Measurements from ENCODE around the gene ESYT1. TPM values are rescaled to one million over a fixed set of nuclear protein-coding genes. Genes with fewer than 3 reads are reported as not detected.

The ESYT1 gene
- polyA plus RNA-seq, 1 donor from 2014 or later: 19.6 TPM

DNA sequence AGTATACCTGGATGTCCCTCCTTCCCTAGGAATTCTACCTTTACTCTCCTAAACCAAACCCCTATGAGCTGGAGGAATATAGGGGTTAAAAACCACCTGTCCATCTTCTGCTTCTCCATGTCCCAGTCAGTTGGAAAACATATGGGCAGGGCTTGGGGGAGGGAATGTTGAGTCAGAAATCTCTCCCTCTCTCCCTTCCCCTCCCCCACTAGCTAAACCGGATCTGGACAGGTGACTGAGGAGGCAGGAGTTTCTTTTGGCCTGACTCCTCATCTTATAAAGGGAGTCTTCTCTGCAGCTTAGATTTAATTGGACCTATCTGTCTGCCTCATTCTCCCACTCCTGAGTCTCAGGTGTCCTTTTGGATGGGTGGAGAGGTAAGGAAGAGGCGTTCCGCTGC lies 42.0 kb upstream of the ESYT1 start:
- Histone ChIP-seq H3K9ac (ENCODE audit: low read length) (no peak overlapping the region), H3F3A (ENCODE audit: insufficient read depth, low read length, poor library complexity, severe bottlenecking) (no peaks in the 10 kb centered on the region), H3K4me2 (ENCODE audit: low read length) (no peak overlapping the region), H3K27me3 (ENCODE audit: insufficient read depth, low read depth, low read length) (peaks cover 14% of the 10 kb centered on the region), H3K36me3 (ENCODE audit: insufficient read depth, low read length) (no peaks in the 10 kb centered on the region), H3K9me2 (ENCODE audit: insufficient read depth, low read length) (no peaks in the 10 kb centered on the region), H3K27ac (ENCODE audit: low read length) (no peak overlapping the region), H3K79me2 (replicated peaks; ENCODE audit: insufficient read depth, low read length) (no peaks in the 10 kb centered on the region), H2AFZ (ENCODE audit: low read depth, low read length) (no peak overlapping the region), H3K4me3 (ENCODE audit: low read length) (no peak overlapping the region), H4K20me1 (ENCODE audit: insufficient read depth) (no peaks in the 10 kb centered on the region), H3K9me3 (ENCODE audit: low read length) (no peaks in the 10 kb centered on the region)
- no peak for TF ChIP-seq POLR2AphosphoS5 (IDR thresholded peaks at IDR 0.05)
- no peak for TF ChIP-seq EP300 (conservative IDR thresholded peaks at IDR 0.05; ENCODE audit: poor library complexity, severe bottlenecking)
- no peak for TF ChIP-seq EZH2 (IDR thresholded peaks at IDR 0.05; ENCODE audit: borderline replicate concordance, insufficient read depth, low read length, poor library complexity, severe bottlenecking)
- TF ChIP-seq TAF1 (IDR thresholded peaks at IDR 0.05; ENCODE audit: low read depth): no peak
- no peak for TF ChIP-seq SMC3 (conservative IDR thresholded peaks at IDR 0.05; ENCODE audit: poor library complexity)
- no peak for TF ChIP-seq MXI1 (conservative IDR thresholded peaks at IDR 0.05; ENCODE audit: poor library complexity, severe bottlenecking)
- TF ChIP-seq, protein P1, sequence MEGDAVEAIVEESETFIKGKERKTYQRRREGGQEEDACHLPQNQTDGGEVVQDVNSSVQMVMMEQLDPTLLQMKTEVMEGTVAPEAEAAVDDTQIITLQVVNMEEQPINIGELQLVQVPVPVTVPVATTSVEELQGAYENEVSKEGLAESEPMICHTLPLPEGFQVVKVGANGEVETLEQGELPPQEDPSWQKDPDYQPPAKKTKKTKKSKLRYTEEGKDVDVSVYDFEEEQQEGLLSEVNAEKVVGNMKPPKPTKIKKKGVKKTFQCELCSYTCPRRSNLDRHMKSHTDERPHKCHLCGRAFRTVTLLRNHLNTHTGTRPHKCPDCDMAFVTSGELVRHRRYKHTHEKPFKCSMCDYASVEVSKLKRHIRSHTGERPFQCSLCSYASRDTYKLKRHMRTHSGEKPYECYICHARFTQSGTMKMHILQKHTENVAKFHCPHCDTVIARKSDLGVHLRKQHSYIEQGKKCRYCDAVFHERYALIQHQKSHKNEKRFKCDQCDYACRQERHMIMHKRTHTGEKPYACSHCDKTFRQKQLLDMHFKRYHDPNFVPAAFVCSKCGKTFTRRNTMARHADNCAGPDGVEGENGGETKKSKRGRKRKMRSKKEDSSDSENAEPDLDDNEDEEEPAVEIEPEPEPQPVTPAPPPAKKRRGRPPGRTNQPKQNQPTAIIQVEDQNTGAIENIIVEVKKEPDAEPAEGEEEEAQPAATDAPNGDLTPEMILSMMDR (IDR thresholded peaks at IDR 0.05; ENCODE audit: poor library complexity, severe bottlenecking): no peak
- TF ChIP-seq, protein P2, sequence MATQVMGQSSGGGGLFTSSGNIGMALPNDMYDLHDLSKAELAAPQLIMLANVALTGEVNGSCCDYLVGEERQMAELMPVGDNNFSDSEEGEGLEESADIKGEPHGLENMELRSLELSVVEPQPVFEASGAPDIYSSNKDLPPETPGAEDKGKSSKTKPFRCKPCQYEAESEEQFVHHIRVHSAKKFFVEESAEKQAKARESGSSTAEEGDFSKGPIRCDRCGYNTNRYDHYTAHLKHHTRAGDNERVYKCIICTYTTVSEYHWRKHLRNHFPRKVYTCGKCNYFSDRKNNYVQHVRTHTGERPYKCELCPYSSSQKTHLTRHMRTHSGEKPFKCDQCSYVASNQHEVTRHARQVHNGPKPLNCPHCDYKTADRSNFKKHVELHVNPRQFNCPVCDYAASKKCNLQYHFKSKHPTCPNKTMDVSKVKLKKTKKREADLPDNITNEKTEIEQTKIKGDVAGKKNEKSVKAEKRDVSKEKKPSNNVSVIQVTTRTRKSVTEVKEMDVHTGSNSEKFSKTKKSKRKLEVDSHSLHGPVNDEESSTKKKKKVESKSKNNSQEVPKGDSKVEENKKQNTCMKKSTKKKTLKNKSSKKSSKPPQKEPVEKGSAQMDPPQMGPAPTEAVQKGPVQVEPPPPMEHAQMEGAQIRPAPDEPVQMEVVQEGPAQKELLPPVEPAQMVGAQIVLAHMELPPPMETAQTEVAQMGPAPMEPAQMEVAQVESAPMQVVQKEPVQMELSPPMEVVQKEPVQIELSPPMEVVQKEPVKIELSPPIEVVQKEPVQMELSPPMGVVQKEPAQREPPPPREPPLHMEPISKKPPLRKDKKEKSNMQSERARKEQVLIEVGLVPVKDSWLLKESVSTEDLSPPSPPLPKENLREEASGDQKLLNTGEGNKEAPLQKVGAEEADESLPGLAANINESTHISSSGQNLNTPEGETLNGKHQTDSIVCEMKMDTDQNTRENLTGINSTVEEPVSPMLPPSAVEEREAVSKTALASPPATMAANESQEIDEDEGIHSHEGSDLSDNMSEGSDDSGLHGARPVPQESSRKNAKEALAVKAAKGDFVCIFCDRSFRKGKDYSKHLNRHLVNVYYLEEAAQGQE (IDR thresholded peaks at IDR 0.05; ENCODE audit: borderline replicate concordance): no peak

DNA sequence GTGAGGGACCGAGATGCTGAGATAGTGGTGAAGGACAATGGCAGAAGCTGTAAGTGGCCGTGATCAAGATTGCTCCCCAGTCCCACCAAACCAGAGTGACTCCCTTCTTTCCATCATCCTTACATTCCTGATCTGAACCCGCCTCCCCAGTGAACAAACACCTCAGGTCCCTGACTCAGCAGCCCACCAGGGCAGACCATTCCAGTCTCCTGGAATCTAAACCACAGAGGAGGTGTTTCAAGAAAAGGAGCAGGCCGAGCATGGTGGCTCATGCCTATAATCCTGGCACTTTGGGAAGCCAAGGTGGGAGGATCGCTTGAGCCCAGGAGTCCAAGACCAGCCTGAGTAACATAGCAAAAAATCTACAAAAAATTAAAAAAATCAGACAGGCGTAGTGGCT lies 41.5 kb upstream of the ESYT1 start:
- H3K4me3 ChIP-seq (ENCODE audit: low read length): no peak overlapping the region
- H3F3A ChIP-seq (ENCODE audit: insufficient read depth, low read length, poor library complexity, severe bottlenecking): no peaks in the 10 kb centered on the region
- H3K9ac ChIP-seq (ENCODE audit: low read length): no peak overlapping the region
- H3K9me2 ChIP-seq (ENCODE audit: insufficient read depth, low read length): no peaks in the 10 kb centered on the region
- no peaks in the 10 kb centered on the region for H3K36me3 ChIP-seq (ENCODE audit: insufficient read depth, low read length)
- H2AFZ ChIP-seq (ENCODE audit: low read depth, low read length): no peak overlapping the region
- H4K20me1 ChIP-seq (ENCODE audit: insufficient read depth): no peaks in the 10 kb centered on the region
- H3K9me3 ChIP-seq (ENCODE audit: low read length): no peaks in the 10 kb centered on the region
- no peak for TF ChIP-seq MXI1 (conservative IDR thresholded peaks at IDR 0.05; ENCODE audit: poor library complexity, severe bottlenecking)
- no peak for TF ChIP-seq RAD21 (conservative IDR thresholded peaks at IDR 0.05)
- TF ChIP-seq TAF1 (IDR thresholded peaks at IDR 0.05; ENCODE audit: low read depth): no peak
- TF ChIP-seq EZH2 (IDR thresholded peaks at IDR 0.05; ENCODE audit: borderline replicate concordance, insufficient read depth, low read length, poor library complexity, severe bottlenecking): no peak
- no peak for TF ChIP-seq SMC3 (conservative IDR thresholded peaks at IDR 0.05; ENCODE audit: poor library complexity)
- TF ChIP-seq, protein P2 (IDR thresholded peaks at IDR 0.05; ENCODE audit: borderline replicate concordance): no peak
- TF ChIP-seq, protein P1 (IDR thresholded peaks at IDR 0.05; ENCODE audit: poor library complexity, severe bottlenecking): no peak
- no peak for TF ChIP-seq POLR2AphosphoS5 (IDR thresholded peaks at IDR 0.05)
- no peak for TF ChIP-seq EP300 (conservative IDR thresholded peaks at IDR 0.05; ENCODE audit: poor library complexity, severe bottlenecking)
- no peak overlapping the region for H3K27ac ChIP-seq (ENCODE audit: low read length)
- peaks cover 9% of the 10 kb centered on the region for H3K27me3 ChIP-seq (ENCODE audit: insufficient read depth, low read depth, low read length)
- no peaks in the 10 kb centered on the region for H3K79me2 ChIP-seq (replicated peaks; ENCODE audit: insufficient read depth, low read length)
- no peak overlapping the region for H3K4me2 ChIP-seq (ENCODE audit: low read length)
